ENCODE data around the gene TNRC18.
"Not testable (repeated sequence)": the region's sequence is repeated elsewhere in the genome, so short reads cannot be mapped to it uniquely, and the experiment has no call there.

Gene TNRC18

DNA sequence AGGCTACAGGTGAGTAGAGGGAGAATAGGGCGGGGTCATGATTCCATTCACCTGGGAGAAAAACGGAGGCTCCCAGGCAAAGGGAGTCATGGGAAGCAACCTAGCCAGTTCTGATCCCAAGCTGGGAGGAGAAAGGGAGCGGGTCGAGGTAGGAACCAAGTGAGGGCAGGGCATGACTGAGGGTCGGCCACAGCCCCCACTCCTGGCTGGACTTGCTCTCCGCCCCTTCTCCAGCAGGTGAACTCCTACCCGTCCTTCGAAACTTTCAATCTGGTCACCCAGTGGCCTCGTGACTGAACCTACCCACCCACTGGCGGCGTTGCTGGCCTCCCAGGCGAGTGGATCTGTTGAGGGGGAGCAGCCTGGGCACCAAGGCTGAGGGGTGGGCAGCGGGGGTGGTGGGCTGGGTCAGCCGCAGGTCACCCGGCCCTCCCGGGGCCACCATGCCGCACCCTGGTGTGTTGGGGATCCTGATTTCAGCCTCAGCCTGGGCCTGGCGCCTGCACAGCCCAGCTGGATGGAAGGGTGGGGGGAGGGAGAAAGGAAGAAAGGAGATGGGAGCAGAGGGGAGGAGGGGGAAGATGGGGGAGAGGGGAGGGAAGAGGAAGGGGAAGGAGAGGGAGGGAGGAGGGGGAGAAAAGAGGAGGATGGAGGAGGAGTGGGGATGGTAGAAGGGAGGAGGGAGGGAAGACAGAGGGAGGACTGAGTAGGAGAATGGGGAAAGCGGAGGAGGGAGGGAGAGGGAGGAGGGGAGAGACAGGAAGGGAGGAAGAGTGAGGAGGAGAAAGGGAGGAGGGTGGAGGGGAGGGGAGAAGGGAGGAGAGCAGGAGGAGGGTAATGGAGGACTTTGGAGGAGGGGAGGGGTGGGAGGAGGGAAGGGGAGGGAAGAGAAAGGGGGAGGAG is 141.8 kb downstream of the TNRC18 start:
- not testable (repeated sequence) for H4K91ac ChIP-seq (ENCODE audit: low read depth, low read length); H3K4ac ChIP-seq (ENCODE audit: low read depth, low read length); H3K79me1 ChIP-seq (ENCODE audit: low read length); H3K27ac ChIP-seq (ENCODE audit: low read depth, low read length); H3K4me2 ChIP-seq (ENCODE audit: low read length); H3K9ac ChIP-seq (ENCODE audit: low read length); H3K36me3 ChIP-seq (ENCODE audit: control insufficient read depth in 1 of 2, insufficient read depth in 2 of 2, low read length in 2 of 2); DNase-seq; H2AFZ ChIP-seq (ENCODE audit: insufficient read depth, low read length, poor library complexity); H3K9me3 ChIP-seq (ENCODE audit: insufficient read depth, low read depth, low read length); H3K14ac ChIP-seq (ENCODE audit: low read length); H3K23ac ChIP-seq (ENCODE audit: low read length); H3K79me2 ChIP-seq (ENCODE audit: control insufficient read depth, insufficient read depth, low read length, poor library complexity); H2AK5ac ChIP-seq (ENCODE audit: low read length); H4K12ac ChIP-seq (ENCODE audit: low read depth, low read length); H3K4me1 ChIP-seq (ENCODE audit: control insufficient read depth in 1 of 2, insufficient read depth in 2 of 2, low read length in 2 of 2); H4K8ac ChIP-seq (ENCODE audit: low read depth, low read length); H2BK12ac ChIP-seq (ENCODE audit: low read length); H3K27me3 ChIP-seq (ENCODE audit: insufficient read depth, low read length); H3K4me3 ChIP-seq (ENCODE audit: low read depth, low read length); H2BK5ac ChIP-seq (ENCODE audit: low read depth, low read length, poor library complexity); H3K18ac ChIP-seq (ENCODE audit: low read length); H2BK120ac ChIP-seq (ENCODE audit: insufficient read depth, low read length, poor library complexity)
- WGBS (ENCODE audit: extremely low coverage, insufficient coverage, insufficient read length): no CpG with 5 or more reads among the region's 19 CpGs

DNA sequence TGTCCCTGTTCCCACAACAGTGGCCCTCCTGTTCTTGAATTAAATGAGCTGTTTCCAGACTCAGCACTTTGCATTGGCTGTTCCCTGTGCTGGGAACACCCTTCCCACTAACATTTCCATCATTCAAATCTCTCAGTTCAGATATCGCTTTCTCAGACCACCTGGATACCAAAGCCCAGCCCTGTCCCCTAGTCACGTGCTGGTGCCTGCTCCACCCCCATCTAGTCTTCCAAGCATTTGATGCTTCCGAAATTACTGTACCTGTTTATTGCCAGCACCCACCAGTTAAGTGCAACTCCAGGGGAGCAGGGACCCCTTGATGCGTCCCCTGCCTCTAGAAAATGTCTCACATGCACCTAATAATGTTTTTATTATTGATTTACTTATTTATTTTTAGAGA is 143.9 kb downstream of the TNRC18 start:
- Histone ChIP-seq H4K8ac (ENCODE audit: low read depth, low read length) (no peak overlapping the region), H4K91ac (ENCODE audit: low read depth, low read length) (no peak overlapping the region), H2AFZ (ENCODE audit: insufficient read depth, low read length, poor library complexity) (no peak overlapping the region), H2BK5ac (ENCODE audit: low read depth, low read length, poor library complexity) (no peak overlapping the region), H3K14ac (ENCODE audit: low read length) (no peak overlapping the region), H4K12ac (ENCODE audit: low read depth, low read length) (no peak overlapping the region), H3K36me3 (ENCODE audit: control insufficient read depth in 1 of 2, insufficient read depth in 2 of 2, low read length in 2 of 2) (no peaks in the 10 kb centered on the region), H2BK12ac (ENCODE audit: low read length) (no peak overlapping the region), H3K27me3 (ENCODE audit: insufficient read depth, low read length) (peaks cover 6% of the 10 kb centered on the region), H3K4ac (ENCODE audit: low read depth, low read length) (no peak overlapping the region), H3K23ac (ENCODE audit: low read length) (no peak overlapping the region), H3K9me3 (ENCODE audit: insufficient read depth, low read depth, low read length) (peaks cover 4% of the 10 kb centered on the region), H3K4me2 (ENCODE audit: low read length) (no peak overlapping the region), H3K18ac (ENCODE audit: low read length) (no peak overlapping the region), H3K4me1 (ENCODE audit: control insufficient read depth in 1 of 2, insufficient read depth in 2 of 2, low read length in 2 of 2) (peaks cover 0 to 5% of the 10 kb centered on the region in 2 experiments), H3K79me2 (ENCODE audit: control insufficient read depth, insufficient read depth, low read length, poor library complexity) (no peaks in the 10 kb centered on the region), H2BK120ac (ENCODE audit: insufficient read depth, low read length, poor library complexity) (no peak overlapping the region), H3K9ac (ENCODE audit: low read length) (no peak overlapping the region), H3K79me1 (ENCODE audit: low read length) (no peaks in the 10 kb centered on the region), H2AK5ac (ENCODE audit: low read length) (no peak overlapping the region), H3K4me3 (ENCODE audit: low read depth, low read length) (no peak overlapping the region), H3K27ac (ENCODE audit: low read depth, low read length) (no peak overlapping the region)
- DNase-seq: no peak
- WGBS (ENCODE audit: extremely low coverage, insufficient coverage, insufficient read length): no CpG with 5 or more reads among the region's 4 CpGs

DNA sequence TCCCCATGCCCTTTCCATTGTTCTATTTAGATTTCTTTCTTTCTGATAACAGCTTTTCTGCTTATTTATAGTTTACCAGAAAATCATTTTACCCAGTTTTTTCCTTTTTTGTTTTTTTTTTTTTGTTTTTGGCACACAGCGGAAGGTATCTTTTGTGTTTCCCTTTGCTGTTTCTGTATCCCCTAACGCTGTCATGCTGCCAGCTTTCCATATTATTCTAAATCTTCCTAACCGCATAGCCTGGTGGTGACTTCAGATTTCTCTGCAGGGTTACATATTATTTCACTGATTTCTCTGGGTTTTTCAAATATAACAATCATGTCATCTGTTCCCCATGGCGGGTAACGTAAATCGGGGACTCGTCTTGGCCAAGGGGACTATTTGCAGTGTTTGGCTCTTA is 144.9 kb downstream of the TNRC18 start:
- DNase-seq: no peak
- H4K91ac ChIP-seq (ENCODE audit: low read depth, low read length): no peak overlapping the region
- no peak overlapping the region for H4K12ac ChIP-seq (ENCODE audit: low read depth, low read length)
- H2BK12ac ChIP-seq (ENCODE audit: low read length): no peak overlapping the region
- no peak overlapping the region for H3K18ac ChIP-seq (ENCODE audit: low read length)
- H3K4me2 ChIP-seq (ENCODE audit: low read length): no peak overlapping the region
- H2AFZ ChIP-seq (ENCODE audit: insufficient read depth, low read length, poor library complexity): no peak overlapping the region
- no peaks in the 10 kb centered on the region for H3K79me2 ChIP-seq (ENCODE audit: control insufficient read depth, insufficient read depth, low read length, poor library complexity)
- H2BK120ac ChIP-seq (ENCODE audit: insufficient read depth, low read length, poor library complexity): no peak overlapping the region
- no peak overlapping the region for H3K27ac ChIP-seq (ENCODE audit: low read depth, low read length)
- H3K4me3 ChIP-seq (ENCODE audit: low read depth, low read length): no peak overlapping the region
- H3K4ac ChIP-seq (ENCODE audit: low read depth, low read length): no peak overlapping the region
- H2AK5ac ChIP-seq (ENCODE audit: low read length): no peak overlapping the region
- H2BK5ac ChIP-seq (ENCODE audit: low read depth, low read length, poor library complexity): no peak overlapping the region
- H3K9ac ChIP-seq (ENCODE audit: low read length): no peak overlapping the region
- peaks cover 0 to 5% of the 10 kb centered on the region in 2 experiments for H3K4me1 ChIP-seq (ENCODE audit: control insufficient read depth in 1 of 2, insufficient read depth in 2 of 2, low read length in 2 of 2)
- no peak overlapping the region for H3K23ac ChIP-seq (ENCODE audit: low read length)
- H3K27me3 ChIP-seq (ENCODE audit: insufficient read depth, low read length): peaks cover 6% of the 10 kb centered on the region
- no peak overlapping the region for H3K14ac ChIP-seq (ENCODE audit: low read length)
- H3K79me1 ChIP-seq (ENCODE audit: low read length): no peaks in the 10 kb centered on the region
- H3K9me3 ChIP-seq (ENCODE audit: insufficient read depth, low read depth, low read length): peaks cover 4% of the 10 kb centered on the region
- WGBS (ENCODE audit: extremely low coverage, insufficient coverage, insufficient read length): no CpG with 5 or more reads among the region's 7 CpGs
- no peak overlapping the region for H4K8ac ChIP-seq (ENCODE audit: low read depth, low read length)
- H3K36me3 ChIP-seq (ENCODE audit: control insufficient read depth in 1 of 2, insufficient read depth in 2 of 2, low read length in 2 of 2): no peaks in the 10 kb centered on the region

DNA sequence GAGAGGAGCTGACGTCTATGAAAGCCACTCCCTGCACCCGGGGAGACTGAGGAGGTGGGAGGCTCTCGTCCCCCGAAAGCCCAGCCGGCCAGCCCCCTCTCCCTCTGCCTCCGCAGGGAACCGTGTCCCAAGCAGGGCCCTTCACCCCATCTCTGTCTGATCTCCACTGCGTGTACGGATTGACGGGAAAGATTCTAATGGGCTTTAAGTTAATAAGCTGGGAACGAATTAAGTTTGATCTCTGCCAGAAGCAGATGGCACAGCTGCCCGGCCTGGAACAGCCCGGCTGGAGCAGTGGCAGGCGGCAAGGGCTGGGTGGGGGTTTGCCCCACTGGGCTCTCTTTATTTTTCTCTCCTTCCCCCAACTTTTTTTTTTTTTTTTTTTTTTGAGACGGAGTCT is 147.0 kb downstream of the TNRC18 start:
- Histone ChIP-seq H3K18ac (ENCODE audit: low read length) (no peak overlapping the region), H3K27ac (ENCODE audit: low read depth, low read length) (no peak overlapping the region), H4K8ac (ENCODE audit: low read depth, low read length) (no peak overlapping the region), H3K79me1 (ENCODE audit: low read length) (no peaks in the 10 kb centered on the region), H3K9ac (ENCODE audit: low read length) (no peak overlapping the region), H2BK5ac (ENCODE audit: low read depth, low read length, poor library complexity) (no peak overlapping the region), H3K27me3 (ENCODE audit: insufficient read depth, low read length) (no peaks in the 10 kb centered on the region), H3K4me1 (ENCODE audit: control insufficient read depth in 1 of 2, insufficient read depth in 2 of 2, low read length in 2 of 2) (no peaks in the 10 kb centered on the region), H3K14ac (ENCODE audit: low read length) (no peak overlapping the region), H3K4me3 (ENCODE audit: low read depth, low read length) (no peak overlapping the region), H3K23ac (ENCODE audit: low read length) (no peak overlapping the region), H2BK120ac (ENCODE audit: insufficient read depth, low read length, poor library complexity) (no peak overlapping the region), H3K4ac (ENCODE audit: low read depth, low read length) (no peak overlapping the region), H4K12ac (ENCODE audit: low read depth, low read length) (no peak overlapping the region), H3K4me2 (ENCODE audit: low read length) (no peak overlapping the region), H3K9me3 (ENCODE audit: insufficient read depth, low read depth, low read length) (peaks cover 2% of the 10 kb centered on the region), H3K79me2 (ENCODE audit: control insufficient read depth, insufficient read depth, low read length, poor library complexity) (no peaks in the 10 kb centered on the region), H2AK5ac (ENCODE audit: low read length) (no peak overlapping the region), H4K91ac (ENCODE audit: low read depth, low read length) (no peak overlapping the region), H3K36me3 (ENCODE audit: control insufficient read depth in 1 of 2, insufficient read depth in 2 of 2, low read length in 2 of 2) (no peaks in the 10 kb centered on the region), H2AFZ (ENCODE audit: insufficient read depth, low read length, poor library complexity) (no peak overlapping the region), H2BK12ac (ENCODE audit: low read length) (no peak overlapping the region)
- no peak for DNase-seq
- WGBS (ENCODE audit: extremely low coverage, insufficient coverage, insufficient read length): no CpG with 5 or more reads among the region's 15 CpGs
